ENCODE data around the gene SLIT1. TPM values are rescaled to one million over a fixed set of nuclear protein-coding genes. Genes with fewer than 3 reads are reported as not detected.

The SLIT1 gene
- total RNA-seq, 1 donor from 2014 or later, result 0.40 TPM

GRCh38 chr10:97103316-97104080 is 82.3 kb downstream of the SLIT1 start:
- Mint-ChIP-seq H3K4me1 (no peaks in the 10 kb centered on the region), H3K27me3 (ENCODE audit: low read depth) (peaks cover 55% of the 10 kb centered on the region), H3K9me3 (no peaks in the 10 kb centered on the region), H3K27ac (no peak overlapping the region), H3K36me3 (no peaks in the 10 kb centered on the region), H3K4me3 (no peak overlapping the region)
- TF ChIP-seq CTCF (IDR thresholded peaks at IDR 0.05; ENCODE audit: unreplicated experiment), result no peak
- no peak for DNase-seq (ENCODE audit: low spot score in 2 of 2, unreplicated experiment in 2 of 2)

- H3K4me3 Mint-ChIP-seq, result no peak overlapping the region
- no peak for TF ChIP-seq CTCF (IDR thresholded peaks at IDR 0.05; ENCODE audit: unreplicated experiment)
- no peak overlapping the region for H3K27ac Mint-ChIP-seq
- H3K9me3 Mint-ChIP-seq, result no peaks in the 10 kb centered on the region
- H3K27me3 Mint-ChIP-seq (ENCODE audit: low read depth), result peaks cover 56% of the 10 kb centered on the region
- no peak for DNase-seq (ENCODE audit: low spot score in 2 of 2, unreplicated experiment in 2 of 2)
- no peaks in the 10 kb centered on the region for H3K4me1 Mint-ChIP-seq
- H3K36me3 Mint-ChIP-seq, result no peaks in the 10 kb centered on the region
These were observed 83.3 kb downstream of the SLIT1 start for GRCh38 chr10:97102441-97102840.

GRCh38 chr10:97101166-97101940 is 84.4 kb downstream of the SLIT1 start:
- DNase-seq (ENCODE audit: low spot score in 2 of 2, unreplicated experiment in 2 of 2), result no peak
- H3K9me3 Mint-ChIP-seq, result no peaks in the 10 kb centered on the region
- no peak overlapping the region for H3K4me3 Mint-ChIP-seq
- H3K36me3 Mint-ChIP-seq, result no peaks in the 10 kb centered on the region
- H3K27me3 Mint-ChIP-seq (ENCODE audit: low read depth), result peaks cover 55% of the 10 kb centered on the region
- no peak for TF ChIP-seq CTCF (IDR thresholded peaks at IDR 0.05; ENCODE audit: unreplicated experiment)
- peaks cover 2% of the 10 kb centered on the region for H3K4me1 Mint-ChIP-seq
- H3K27ac Mint-ChIP-seq, result no peak overlapping the region

GRCh38 chr10:97100657-97101056 is 85.1 kb downstream of the SLIT1 start:
- H3K27me3 Mint-ChIP-seq (ENCODE audit: low read depth), result peaks cover 55% of the 10 kb centered on the region

GRCh38 chr10:97099868-97100267 is 85.9 kb downstream of the SLIT1 start:
- H3K27me3 Mint-ChIP-seq (ENCODE audit: low read depth), result peaks cover 53% of the 10 kb centered on the region
- H3K4me3 Mint-ChIP-seq, result no peak overlapping the region
- no peak for TF ChIP-seq CTCF (IDR thresholded peaks at IDR 0.05; ENCODE audit: unreplicated experiment)
- H3K27ac Mint-ChIP-seq, result no peak overlapping the region
- no peaks in the 10 kb centered on the region for H3K36me3 Mint-ChIP-seq
- H3K9me3 Mint-ChIP-seq, result no peaks in the 10 kb centered on the region
- DNase-seq (ENCODE audit: low spot score in 2 of 2, unreplicated experiment in 2 of 2), result no peak
- peaks cover 7% of the 10 kb centered on the region for H3K4me1 Mint-ChIP-seq

More at GRCh38 chr10:97100657-97101056, 85.1 kb downstream of the SLIT1 start:
- Mint-ChIP-seq H3K36me3 (no peaks in the 10 kb centered on the region), H3K9me3 (no peaks in the 10 kb centered on the region), H3K27ac (no peak overlapping the region), H3K4me3 (no peak overlapping the region), H3K4me1 (peaks cover 7% of the 10 kb centered on the region)
- no peak for DNase-seq (ENCODE audit: low spot score in 2 of 2, unreplicated experiment in 2 of 2)
- TF ChIP-seq CTCF (IDR thresholded peaks at IDR 0.05; ENCODE audit: unreplicated experiment), result no peak

Data from mesothelial cell of epicardium (in vitro differentiated cells).